Measurements from ENCODE around the gene RFLNA.

DNA sequence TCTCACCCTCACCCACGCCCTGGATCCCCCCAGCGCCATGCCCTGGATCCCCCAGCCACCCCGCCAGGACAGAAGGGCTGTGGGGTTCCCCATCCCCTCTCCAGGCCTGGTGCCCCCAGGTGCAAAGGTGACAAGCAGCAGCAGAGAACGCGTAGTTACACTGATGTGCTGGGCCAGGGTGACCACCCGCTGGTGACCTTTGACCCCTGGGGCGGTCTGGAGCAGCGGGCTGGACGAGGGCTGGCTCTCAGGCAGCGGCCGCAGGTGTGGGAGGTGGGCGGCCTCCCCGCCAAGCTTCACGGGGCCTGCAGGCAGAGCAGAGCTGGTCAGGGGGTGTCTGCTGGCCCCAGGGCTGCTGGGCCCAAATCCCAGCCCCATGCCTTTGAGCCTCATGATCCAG lies 40.1 kb downstream of the RFLNA start:
- TF ChIP-seq POLR2AphosphoS5 (IDR thresholded peaks at IDR 0.05) (no peak), EP300 (conservative IDR thresholded peaks at IDR 0.05; ENCODE audit: poor library complexity, severe bottlenecking) (no peak), RAD21 (conservative IDR thresholded peaks at IDR 0.05) (no peak)
- TF ChIP-seq, protein P1, sequence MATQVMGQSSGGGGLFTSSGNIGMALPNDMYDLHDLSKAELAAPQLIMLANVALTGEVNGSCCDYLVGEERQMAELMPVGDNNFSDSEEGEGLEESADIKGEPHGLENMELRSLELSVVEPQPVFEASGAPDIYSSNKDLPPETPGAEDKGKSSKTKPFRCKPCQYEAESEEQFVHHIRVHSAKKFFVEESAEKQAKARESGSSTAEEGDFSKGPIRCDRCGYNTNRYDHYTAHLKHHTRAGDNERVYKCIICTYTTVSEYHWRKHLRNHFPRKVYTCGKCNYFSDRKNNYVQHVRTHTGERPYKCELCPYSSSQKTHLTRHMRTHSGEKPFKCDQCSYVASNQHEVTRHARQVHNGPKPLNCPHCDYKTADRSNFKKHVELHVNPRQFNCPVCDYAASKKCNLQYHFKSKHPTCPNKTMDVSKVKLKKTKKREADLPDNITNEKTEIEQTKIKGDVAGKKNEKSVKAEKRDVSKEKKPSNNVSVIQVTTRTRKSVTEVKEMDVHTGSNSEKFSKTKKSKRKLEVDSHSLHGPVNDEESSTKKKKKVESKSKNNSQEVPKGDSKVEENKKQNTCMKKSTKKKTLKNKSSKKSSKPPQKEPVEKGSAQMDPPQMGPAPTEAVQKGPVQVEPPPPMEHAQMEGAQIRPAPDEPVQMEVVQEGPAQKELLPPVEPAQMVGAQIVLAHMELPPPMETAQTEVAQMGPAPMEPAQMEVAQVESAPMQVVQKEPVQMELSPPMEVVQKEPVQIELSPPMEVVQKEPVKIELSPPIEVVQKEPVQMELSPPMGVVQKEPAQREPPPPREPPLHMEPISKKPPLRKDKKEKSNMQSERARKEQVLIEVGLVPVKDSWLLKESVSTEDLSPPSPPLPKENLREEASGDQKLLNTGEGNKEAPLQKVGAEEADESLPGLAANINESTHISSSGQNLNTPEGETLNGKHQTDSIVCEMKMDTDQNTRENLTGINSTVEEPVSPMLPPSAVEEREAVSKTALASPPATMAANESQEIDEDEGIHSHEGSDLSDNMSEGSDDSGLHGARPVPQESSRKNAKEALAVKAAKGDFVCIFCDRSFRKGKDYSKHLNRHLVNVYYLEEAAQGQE (IDR thresholded peaks at IDR 0.05; ENCODE audit: borderline replicate concordance) = no peak
